GM12864 (cell line): ENCODE data around the gene TUBAL3.
"Not testable (repeated sequence)": the region's sequence is repeated elsewhere in the genome, so short reads cannot be mapped to it uniquely, and the experiment has no call there.

Source experiments
- DNase-seq: peaks from one replicate; pipeline ENCODE4 v3.0.0-alpha.2; 2011; ENCODE audit warnings: low read depth
- H3K4me3 ChIP-seq: 2 replicates; pipeline ENCODE4 v1.5.1; 2011; ENCODE audit warnings: mild to moderate bottlenecking, low read depth, low read length, control low read depth
- TF ChIP-seq, protein P1 (sequence below): IDR thresholded peaks from 2 replicates; pipeline ENCODE4 v1.5.1; 2011; ENCODE audit warnings: low read depth, mild to moderate bottlenecking, moderate library complexity, low read length, control low read depth, inconsistent platforms; ENCODE audit errors: missing control alignments

TUBAL3 gene

DNA sequence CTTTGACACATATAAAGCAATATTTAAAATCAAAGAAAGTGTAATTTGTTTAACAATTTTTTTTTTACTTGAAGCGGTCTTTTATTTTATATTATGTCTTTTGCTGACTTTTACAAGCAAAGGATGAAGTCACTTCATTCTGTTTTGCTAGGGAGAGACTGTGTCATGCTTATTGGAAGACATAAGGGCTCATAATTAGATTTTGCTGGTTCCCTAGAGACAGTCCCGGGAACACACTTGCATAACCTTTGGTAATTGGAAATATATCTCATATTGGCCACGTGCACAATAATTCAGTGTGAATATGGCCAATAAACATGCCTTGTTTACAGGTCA lies 7.3 kb upstream of the TUBAL3 start:
- no peak for DNase-seq
- H3K4me3 ChIP-seq, result peak overlapping the region; percentile 87
- TF ChIP-seq, protein P1, sequence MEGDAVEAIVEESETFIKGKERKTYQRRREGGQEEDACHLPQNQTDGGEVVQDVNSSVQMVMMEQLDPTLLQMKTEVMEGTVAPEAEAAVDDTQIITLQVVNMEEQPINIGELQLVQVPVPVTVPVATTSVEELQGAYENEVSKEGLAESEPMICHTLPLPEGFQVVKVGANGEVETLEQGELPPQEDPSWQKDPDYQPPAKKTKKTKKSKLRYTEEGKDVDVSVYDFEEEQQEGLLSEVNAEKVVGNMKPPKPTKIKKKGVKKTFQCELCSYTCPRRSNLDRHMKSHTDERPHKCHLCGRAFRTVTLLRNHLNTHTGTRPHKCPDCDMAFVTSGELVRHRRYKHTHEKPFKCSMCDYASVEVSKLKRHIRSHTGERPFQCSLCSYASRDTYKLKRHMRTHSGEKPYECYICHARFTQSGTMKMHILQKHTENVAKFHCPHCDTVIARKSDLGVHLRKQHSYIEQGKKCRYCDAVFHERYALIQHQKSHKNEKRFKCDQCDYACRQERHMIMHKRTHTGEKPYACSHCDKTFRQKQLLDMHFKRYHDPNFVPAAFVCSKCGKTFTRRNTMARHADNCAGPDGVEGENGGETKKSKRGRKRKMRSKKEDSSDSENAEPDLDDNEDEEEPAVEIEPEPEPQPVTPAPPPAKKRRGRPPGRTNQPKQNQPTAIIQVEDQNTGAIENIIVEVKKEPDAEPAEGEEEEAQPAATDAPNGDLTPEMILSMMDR, result no peak

DNA sequence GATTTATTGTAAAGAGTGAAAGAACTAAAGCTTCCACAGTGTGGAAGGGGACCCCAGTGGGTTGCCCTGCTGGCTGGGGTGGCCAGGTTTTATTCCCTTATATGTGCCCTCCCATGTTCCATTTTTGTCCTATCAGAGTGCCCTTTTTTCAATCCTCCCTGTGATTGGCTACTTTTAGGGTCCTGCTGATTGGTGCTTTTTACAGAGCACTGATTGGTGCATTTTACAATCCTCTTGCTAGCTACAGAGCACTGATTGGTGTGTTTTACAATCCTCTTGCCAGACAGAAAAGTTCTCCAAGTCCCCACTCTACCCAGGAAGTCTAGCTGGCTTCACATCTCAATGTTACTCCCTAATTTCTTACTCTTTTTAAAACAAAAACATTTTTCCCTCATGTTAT lies 6.2 kb upstream of the TUBAL3 start:
- DNase-seq, result not testable (repeated sequence)

DNA sequence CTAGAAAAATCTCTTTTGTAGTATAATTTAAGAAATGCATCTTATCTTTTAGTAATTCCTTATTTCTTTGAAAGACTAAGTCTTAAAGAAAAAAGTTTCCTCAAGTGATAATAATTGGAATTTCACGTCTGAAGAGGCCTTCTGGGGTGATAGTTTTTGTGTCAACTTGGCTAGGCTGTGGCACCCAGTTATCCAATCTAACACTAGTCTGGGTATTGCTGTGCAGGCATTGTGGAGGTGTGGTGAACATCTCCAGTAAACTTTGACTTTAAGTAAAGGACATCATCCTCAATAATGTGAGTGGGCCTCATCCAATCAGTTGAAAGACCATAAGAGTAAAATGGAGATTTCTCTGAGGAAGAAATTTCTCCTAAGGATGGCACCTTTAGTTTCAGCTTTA lies 2.3 kb upstream of the TUBAL3 start:
- no peak for DNase-seq
- no peak overlapping the region for H3K4me3 ChIP-seq
- TF ChIP-seq, protein P1, result no peak

More for the DNA sequence above, 6.2 kb upstream of the TUBAL3 start:
- H3K4me3 ChIP-seq, result not testable (repeated sequence)

DNA sequence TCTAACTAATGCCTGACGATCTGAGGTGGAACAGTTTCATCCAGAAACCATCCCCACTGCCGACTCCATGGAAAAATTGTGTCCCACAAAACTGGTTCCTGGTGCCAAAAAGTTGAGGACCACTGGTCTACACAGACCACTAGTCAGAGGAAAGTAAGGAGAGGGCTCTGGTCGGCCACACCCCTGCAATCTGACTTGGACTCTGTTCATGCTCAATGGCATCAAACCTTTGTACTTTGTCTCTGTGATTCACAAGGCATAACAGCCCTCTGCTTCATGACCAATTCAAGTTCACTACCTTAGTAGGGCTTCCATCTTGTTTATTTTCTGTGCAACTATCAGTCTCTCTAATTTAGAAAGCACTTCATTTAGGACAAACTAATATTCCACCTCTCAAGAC lies 1.8 kb downstream of the TUBAL3 start:
- no peak overlapping the region for H3K4me3 ChIP-seq
- no peak for DNase-seq
- TF ChIP-seq, protein P1, result no peak

DNA sequence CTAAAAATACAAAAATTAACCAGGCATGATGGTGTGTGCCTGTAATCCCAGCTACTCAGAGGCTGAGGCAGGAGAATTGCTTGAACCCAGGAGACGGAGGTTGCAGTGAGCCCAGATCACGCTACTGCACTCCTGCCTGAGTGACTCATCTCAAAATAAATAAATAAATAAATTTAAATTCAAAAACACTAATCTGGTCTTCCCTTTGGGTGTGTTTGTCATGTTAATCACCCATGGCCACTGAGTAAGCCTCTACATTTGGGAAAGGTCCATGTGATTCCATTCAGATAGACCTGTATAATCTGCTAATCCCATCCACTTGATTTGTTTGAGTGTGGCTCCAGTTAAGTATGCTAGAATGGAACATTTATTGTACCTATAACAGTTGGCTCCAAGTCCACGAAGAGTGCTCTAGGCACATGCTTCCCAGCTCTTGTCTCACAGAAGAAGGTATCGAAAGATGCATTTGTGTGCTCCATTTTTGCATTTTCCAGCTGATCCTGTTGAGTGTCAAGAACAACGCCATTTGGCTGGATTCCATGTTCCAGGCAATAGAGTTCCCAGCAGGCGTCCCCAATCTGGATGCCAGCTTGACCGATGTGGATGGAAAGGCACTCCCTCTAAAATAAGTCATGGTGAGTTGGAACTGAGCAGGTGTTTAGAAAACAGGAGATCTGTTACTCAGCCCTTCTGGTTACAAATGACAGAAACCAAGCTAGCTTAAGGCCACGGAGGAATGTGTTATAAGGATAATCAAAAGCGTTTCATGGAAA lies 4.0 kb downstream of the TUBAL3 start:
- no peak for DNase-seq
- H3K4me3 ChIP-seq, result no peak overlapping the region
- TF ChIP-seq, protein P1, result no peak

DNA sequence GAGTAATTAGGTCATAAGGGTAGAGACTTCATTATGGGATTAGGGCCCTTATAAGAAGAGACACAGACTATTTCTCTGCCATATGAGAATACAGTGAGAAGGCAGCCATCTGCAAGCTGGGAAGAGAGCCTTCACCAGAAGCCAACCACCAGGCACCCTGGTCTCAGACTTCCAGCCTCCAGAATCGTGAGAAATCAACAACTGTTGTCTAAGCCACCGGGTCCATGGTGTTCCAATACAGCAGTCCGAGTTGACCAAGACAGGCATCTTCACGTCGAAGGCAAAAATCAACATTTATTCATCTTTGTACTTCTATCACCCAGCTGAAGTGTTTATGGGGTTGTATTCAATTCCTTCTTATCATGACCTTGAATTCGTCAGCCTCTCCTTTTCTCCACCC lies 5.3 kb downstream of the TUBAL3 start:
- no peak overlapping the region for H3K4me3 ChIP-seq
- DNase-seq, result no peak
- TF ChIP-seq, protein P1, result no peak

DNA sequence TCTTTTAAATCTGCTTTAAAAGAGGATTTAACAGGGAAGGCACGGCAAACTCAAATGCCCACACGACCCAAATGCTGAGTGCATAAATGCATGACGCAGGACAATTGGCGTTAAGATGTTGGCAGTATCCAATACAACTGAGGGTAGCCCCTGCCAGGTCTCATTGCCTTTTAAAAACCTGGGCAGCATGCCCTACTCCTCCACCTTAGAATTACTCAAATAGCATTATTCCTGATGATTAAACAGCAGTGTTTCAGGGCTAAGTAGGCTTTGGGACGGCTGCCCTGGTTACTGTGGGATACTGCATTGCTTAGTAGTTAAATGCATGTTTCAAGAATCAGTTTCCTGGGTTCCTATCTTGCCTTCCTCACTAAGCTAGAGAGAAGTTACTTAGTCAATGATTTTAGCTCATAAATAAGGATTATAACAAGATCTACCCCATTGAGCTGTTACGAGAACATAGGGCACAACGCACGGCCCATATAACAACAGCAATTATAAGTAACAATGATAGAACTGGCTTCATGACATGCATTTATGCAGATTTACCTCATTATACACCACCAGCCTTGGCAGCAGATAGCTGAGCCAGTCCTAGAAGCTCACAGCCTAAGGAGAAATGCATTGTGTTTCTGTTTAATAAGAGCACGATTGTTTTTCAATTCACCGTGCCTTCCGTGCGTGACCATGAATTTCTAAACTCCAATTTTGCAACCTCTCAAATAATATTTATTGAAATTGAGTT lies 7.9 kb downstream of the TUBAL3 start:
- no peak overlapping the region for H3K4me3 ChIP-seq
- no peak for DNase-seq
- TF ChIP-seq, protein P1, result no peak
